IPS DF 4.7 (cell line): ENCODE data around the gene MYH11.
"Not testable (repeated sequence)": the region's sequence is repeated elsewhere in the genome, so short reads cannot be mapped to it uniquely, and the experiment has no call there.

Experiments used
- DNase-seq: peaks from one replicate; pipeline ENCODE4 v3.0.0-alpha.2; 2013; ENCODE audit warnings: low spot score; ENCODE audit errors: extremely low read depth

Gene MYH11

DNA sequence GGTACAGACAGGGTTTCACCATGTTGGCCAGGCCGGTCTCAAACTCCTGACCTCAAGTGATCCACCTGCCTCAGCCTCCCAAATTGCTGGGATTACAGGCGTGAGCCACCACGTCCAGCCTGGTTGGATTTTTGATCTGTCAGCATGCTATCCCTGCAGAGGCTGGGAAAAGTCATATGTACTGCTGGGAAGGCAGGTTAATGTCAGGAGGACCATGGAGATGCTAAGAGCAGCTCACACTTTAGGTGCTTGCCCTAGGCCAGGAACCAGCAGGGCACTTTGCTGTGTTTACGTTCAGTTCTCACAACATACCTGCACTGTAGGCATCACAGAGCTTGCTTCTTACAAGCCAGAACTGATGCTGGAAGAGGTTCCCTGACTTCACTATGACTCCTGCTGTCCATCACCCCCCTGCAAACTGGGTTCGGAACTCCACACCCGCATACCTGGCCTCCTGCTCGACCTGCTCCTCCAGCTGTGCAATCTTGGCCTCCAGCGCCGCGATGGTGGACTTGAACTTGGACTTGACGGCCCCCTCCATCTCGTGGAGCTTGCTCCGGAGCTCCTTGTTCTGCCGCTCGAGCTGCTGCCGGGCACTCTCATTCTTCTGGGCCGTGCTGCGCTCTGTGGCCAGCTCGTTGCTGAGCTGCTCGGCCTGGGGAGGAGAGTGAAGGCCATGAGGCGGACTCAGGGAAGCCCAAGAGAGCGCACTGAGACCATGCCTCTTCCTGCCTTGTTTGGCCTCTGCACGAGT is 140.0 kb downstream of the MYH11 start:
- no peak for DNase-seq

DNA sequence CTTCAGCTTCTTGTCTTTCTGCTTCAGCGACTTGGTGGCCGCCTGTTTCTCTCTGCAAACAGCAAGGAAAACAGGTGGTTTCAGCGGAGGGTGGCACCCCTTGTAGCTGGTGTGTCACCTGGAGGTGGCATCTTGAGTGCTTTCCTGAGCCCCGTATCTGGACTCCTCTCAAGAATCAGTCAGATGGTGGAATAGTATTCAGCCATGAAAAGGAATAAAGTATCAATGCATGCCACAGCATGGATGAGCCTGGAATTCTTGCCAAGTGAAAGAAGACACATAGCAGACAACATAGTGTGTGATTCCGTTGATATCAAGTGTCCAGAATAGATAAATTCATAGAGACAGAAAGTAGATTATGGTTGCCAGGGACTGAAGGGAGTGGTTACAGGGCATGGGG is 141.6 kb downstream of the MYH11 start:
- no peak for DNase-seq

DNA sequence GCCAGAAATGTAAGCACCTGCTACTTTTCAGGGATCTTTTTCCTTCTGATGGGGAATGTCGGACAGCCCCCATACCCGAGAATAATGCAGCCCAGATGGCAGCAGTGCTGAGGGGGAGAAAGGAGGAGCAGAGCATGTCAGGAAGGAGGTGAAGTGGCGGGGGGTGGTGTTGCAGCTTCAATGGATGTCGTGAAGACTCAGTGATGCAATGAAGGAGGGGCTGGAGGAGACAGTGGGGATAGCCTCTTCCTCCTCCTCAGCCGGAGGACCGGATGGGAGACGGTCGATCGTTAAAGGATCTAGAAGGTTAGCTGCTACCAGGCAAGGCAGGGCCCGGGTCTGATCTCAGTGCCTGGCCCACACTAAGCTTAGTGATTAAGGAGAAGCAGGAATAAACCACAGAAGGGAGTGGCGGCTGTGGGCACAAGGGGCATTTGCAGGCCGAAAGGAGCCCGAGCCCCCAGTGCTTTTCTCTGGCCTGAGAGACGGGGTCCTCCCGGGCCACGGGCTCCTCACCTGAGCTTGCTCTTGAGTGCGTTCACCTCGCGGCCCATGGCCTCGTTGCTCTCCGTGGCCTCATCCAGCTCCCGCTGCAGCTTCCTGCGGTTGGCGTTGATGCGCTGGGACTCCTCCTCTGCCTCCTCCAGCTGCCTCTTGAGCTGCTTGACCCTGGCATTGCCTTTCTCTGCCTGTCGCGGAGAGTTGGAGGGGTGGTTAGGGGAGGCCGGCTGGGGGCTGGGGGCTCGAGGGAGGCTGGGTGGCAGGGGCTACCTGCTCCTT is 142.2 kb downstream of the MYH11 start:
- no peak for DNase-seq

DNA sequence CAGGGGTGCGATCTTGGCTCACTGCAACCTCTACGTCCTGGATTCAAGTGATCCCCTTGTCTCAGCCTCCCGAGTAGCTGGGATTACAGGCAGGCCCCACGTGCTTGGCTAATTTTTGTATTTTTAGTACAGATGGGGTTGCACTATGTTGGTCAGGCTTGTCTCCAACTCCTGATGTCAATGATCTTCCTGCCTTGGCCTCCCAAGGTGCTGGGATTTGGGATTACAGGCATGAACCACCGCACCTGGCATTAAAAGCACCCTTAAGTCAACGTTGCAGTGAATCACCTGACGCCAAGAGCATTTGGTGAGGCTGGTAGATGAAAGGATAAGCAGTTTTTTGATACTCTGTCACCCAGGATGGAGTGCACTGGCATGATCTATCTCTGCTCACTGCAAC is 147.8 kb downstream of the MYH11 start:
- DNase-seq, result no peak

DNA sequence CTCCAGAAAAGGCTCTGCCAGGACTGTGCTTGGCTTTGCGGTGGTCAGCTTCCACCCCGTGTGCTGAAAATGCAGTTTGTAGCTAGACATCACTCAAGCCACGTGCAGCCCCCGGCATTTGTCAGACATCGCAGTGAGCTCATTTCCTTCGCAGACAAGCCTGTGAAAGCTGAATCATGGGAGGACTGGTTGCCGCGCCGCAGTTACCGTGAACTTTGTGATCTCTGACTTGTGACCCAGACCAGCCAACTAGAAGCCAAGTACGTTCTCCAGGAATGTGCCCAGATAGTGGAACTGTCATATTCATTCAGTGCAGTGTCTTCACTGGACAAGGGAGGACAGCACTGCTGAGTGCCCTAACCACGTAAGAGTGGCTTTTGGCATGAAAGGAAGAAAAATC is 148.7 kb downstream of the MYH11 start:
- DNase-seq, result no peak

DNA sequence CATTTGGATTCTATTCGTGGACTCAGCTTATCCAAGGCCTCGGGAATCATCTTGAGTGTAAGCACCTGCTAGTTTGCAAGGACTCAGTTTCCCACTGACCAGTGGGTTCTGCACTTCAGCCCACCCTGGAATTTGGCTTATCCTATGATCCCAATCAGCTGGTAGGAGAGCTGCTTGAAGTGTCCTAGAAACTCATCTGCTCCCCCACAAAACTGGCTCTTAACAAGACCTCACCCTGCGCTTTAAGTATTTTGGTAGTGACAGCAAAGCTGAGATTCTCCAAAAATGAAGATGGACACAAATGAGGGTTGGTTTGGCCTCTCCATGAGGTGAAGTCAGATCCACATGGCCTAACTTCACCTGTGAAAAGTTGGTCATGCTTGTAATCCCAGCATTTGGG is 149.5 kb downstream of the MYH11 start:
- no peak for DNase-seq

DNA sequence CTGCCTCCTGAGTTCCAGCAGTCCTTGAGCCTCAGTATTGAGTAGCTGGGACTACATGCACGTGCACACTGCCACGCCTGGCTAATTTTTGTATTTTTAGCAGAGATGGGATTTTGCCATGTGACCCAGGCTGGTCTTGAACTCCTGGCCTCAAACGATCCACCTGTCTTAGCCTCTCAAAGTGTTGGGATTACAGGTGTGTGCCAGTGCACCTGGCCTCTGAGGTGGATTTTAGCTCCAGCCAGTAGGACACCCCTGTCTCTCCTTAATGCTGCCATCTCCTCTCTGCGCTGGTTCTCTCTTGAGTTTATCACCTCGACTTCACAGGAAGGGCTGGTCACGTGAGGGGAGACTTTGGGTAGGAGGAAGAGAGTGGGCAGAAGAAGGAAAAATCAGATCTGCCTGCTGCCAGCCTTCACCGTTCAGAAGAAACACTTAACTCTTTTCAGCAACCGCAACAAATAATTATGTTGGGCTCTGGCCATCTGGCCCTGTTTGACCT is 151.7 kb downstream of the MYH11 start:
- DNase-seq, result no peak

DNA sequence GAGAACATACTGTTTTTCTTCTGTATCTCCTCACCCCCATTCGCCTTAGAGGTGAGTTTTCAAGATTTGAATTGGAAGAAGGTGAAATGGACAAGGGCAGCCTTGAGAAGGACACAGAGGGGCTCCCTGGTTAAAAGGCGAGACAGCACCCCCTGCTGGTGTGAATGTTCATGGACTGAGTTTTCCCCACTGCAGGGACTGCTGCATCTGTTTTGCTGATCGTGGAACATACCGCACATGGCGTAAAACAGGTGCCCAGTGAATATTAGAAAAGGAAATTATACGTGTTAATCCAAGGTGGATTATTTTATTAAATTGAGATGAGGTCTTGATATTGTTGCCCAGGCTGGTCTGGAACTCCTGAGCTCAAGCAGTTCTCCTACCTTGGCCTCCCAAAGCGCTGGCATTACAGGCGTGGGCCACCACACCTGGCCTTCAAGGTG is 152.3 kb downstream of the MYH11 start:
- peak; percentile 51 for DNase-seq

DNA sequence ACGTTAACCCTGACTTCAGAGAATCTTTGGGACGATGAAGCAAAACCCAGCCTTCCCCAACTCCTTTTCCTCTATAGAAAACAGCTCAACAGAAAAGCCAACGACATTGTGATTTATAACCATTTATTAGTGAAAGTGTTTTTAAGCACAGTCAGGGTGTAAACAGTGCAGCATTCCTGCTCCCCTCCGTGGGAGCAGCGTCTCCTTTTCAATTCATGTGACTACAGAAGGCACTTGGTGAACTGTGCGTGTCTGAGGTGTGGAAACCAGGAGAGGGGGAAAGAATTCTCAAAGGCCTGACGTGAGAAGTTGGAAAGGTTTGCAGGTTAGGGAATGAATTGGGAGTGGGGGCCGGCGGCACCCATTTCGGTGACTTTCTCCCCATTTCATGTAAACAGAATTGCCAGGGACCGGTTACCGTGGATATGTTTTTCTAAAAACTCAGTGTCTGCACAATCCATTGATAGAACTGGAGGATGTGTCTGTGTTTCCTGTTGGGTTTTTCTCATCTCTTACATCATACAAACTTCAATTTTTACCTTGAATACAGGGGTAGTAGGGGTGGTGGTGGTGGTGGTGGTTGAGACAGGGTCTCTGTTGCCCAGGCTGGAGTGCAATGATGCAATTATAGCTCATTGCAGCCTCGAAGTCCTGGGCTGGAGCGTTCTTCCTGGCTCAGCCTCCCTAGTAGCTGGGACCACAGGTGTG is 153.6 kb downstream of the MYH11 start:
- no peak for DNase-seq

DNA sequence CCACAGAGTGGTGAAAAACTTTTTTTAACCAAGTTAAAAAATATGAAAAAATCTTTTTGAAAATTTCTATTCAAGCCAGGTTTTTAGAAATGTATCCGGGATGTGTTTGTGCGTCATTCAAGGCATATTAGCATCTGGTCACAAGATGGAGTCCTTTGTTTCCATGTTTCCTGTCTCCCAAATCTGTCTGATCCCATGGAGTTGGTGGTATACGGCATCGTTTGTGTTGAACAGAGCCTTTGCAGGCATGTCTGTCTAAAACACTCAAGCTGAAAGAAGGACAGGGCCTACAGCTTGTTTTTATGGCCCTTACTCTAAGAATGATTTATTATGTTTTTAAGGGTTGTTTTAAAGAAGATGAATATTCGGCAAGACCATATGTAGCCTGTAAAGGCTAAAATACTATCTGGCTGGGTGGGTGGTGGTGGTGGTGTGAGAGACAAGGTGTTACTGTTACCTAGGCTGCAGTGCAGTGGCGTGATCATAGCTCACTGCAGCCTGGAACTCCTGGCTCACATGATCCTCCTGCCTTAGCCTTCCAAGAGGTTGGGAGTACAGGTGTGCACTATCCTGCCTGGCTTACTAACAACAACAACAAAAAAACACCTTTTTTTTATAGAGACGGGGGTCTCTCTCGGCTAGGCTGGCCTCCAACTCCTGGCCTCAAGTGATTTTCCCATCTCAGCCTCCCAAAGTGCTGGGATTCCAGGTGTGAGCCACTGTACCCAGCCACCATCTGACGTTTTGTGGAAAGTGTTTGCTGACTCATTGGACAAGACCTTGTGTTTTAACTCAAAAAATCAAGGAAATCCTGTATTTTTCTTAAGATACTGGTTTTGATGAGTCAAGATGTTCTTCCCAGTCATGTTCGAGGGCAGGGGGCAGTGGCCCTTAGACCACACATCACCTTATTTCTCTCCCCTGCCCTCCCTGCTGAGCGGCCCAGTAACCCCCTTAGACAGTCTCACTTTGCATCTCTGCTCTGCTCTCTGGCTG is 154.6 kb downstream of the MYH11 start:
- no peak for DNase-seq

DNA sequence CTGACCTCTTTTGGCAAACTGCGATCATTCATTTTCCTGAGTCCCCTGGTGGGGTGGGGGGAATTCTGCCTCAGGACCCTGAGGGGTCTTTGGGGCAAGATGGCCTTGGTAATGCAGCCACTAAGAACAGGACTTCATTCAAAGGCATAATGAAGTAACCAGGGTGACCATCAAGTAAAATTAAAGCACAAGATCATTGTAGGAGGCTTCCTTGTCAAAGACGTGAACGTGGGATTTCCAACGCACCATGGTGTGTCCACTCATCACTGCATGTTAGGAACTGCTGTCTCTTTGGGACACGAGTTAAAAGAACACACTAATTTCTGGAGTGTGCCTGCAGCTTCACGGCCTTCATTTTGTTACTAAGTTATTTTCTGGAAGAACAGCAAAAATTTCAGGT is 155.5 kb downstream of the MYH11 start:
- DNase-seq, result no peak

DNA sequence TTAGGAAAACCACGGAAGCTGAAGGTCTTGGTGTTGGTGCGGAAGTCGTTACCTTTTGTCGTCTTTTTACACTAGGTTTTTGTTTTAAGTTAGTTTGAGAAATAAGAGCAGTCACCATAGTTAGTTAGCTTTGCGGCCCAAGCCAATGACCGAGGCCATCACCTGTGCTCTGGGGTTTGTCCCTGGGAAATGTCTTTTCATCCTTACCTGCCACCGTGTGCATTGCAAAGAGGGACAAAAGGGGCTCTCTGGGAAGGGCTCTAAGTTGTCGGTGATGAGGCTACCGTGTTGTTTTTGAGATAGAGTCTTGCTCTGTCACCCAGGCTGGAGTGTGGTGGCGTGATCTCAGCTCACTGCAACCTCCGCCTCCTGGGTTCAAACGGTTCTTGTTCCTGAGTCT is 157.0 kb downstream of the MYH11 start:
- no peak for DNase-seq

DNA sequence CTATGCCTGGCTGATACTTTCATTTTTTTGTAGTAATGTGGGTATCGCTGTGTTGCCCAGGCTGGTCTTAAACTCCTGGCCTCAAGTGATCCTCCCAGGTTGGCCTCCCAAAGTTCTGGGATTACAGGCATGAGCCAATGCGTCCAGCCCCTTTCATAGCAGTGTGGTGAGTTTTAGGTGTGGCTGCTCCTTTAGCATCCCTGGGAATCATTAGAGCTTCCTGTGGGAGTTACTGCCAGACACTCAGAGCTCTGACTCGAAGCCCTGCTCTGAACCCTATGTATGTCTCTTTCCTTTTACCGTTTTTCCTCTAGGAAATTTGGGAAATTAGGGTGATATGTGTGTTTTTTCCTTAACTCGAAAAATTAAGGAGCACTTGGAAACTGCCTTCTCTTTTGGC is 162.3 kb downstream of the MYH11 start:
- DNase-seq, result no peak

DNA sequence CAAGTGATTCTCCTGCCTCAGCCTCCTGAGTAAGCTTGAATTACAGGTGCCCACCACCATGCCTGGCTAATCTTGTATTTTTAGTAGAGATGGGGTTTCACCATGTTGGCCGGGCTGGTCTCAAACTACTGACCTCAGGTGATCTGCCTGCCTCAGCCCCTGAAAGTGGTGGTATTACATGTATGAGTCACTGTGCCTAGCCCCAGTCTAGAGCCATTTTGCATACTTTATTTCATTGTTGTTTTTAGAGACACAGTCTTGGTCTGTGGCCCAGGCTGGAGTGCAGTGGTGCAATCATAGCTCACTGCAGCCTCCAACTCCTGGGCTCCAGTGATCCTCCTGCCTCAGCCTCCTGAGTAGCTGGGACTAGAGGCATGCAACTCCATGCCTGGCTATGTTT is 164.3 kb downstream of the MYH11 start:
- DNase-seq, result not testable (repeated sequence)

DNA sequence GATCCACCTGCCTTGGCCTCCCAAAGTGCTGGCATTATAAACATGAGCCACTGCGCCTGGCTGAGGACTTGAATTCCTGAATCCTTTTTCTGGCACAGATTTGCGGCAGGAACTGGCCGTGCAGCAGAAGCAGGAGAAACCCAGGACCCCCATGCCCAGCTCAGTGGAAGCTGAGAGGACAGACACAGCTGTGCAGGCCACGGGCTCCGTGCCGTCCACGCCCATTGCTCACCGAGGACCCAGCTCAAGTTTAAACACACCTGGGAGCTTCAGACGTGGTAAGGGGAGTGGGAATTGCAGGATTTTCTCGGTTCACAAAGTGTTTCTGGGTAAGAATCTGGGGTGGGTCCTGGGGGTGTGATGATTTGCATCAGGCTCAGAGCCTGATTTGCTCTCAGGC is 165.8 kb downstream of the MYH11 start:
- DNase-seq, result no peak

DNA sequence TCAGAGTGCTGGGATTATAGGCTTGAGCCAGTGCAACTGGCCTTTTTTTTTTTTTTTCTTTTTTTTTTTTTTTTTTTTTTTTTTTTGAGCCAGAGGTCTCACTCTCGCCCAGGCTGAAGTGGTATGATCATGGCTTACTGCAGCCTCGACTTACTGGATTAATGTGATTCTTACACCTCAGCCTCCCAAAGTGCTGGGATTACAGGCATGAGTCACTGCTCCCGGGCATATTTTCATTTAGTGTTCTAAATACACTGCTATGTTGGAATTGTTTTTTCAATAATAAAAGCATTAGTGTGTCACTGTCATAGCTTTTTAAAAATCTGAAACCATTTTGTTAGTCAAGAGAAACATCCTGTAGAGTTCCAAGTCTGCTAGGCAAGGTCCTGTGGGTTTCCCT is 166.5 kb downstream of the MYH11 start:
- no peak for DNase-seq

DNA sequence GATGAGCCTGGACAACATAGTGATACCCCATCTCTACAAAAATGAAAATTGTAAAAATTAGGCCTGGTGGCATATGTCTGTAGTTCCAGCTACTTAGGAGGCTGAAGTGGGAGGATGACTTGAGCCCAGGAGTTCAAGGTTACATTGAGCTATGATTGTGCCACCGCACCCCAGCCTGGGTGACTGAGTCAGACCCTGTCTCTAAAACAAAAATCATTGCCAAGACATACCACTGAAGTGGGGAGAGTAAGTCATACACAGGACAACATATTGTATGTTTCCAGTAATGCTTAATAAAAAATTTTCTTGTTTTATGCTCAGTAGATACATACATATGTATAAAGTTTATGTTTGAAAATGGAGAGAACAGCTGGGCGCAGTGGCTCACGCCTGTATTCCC is 167.5 kb downstream of the MYH11 start:
- DNase-seq, result no peak

DNA sequence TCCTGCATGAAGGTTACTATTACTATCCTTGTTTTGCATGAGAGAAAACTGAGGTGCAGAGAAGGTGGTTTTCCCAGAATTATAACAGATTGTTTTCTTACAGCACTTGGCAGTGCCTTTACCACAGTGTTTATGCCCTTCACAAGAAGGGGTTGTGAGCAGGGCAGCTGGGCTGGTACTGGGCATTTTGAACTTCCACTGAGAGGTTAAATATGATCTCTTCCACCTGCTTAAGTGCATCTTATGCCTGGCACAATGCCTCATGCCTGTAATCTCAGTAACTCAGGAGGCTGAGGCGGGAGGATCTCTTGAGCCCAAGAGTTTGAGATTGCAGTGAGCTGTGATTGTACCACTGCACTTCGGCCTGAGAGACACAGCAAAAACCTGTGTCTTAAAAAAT is 170.5 kb downstream of the MYH11 start:
- no peak for DNase-seq

DNA sequence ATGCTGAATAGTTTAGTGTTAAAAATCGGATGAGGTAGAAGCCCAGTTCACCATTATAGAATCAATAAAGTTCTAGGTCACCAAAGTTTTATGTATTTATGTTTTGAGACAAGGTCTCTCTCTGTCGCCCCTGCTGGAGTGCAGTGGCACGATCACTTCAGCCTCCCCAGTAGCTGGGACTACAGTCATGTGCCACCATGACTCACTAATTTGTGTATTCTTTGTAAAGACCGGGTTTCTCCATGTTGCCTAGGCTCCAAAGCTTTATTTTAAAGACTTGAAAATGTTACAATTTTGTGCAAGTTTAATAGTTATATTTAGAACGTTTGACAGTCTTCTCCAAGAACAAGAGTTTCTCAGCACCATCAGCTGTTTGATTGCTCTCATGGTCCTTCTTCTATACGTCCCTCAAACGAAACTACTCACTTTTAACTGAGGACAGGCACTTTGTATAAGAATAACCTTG is 174.7 kb downstream of the MYH11 start:
- no peak for DNase-seq

DNA sequence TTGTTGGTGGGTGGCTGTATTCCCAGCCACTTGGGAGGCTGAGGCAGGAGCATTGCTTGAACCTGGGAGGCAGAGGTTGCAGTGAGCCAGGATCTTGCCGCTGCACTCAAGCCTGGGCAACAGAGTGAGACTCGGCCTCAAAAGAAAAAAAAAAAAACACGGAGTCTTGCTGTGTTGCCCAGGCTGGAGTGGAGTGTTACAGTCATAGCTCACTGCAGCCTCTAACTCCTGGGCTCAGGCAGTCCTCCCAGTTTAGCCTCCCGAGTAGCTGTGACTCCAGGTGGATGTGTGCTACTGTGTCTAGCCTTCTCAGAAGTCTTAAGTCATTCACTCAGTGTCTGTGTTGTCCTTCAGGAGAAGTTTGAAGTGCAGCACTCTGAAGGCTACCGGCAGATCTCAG is 179.4 kb downstream of the MYH11 start:
- no peak for DNase-seq

DNA sequence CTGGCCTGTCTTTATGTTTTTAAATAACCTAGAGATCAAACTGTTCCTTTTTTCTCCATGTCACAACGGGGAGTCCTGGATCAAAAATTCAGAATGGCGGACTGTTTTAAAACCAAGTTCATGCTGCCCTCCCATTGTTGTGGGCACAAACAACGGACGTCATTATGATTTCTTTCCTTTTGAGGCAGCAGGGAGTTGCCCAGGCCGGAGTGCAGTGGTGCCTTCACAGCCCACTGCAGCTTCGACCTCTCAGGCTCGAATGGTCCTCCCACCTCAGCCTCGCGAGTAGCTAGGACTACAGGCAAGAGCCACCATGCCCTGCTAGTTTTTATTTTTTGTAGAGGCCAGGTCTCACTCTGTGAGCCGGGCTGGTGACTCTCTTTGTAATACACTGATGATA is 180.3 kb downstream of the MYH11 start:
- no peak for DNase-seq
